Gastrocnemius medialis (tissue), 4 donors: Measurements from ENCODE around the gene THSD7A. TPM values are rescaled to one million over a fixed set of nuclear protein-coding genes. Genes with fewer than 3 reads are reported as not detected.

Experiments used
- ATAC-seq, 2 donors: fragments of 150-250 bp; one replicate each; pipeline ENCODE4 v1.9.1; 2016
- DNase-seq, 2 donors: peaks; one replicate each; pipeline ENCODE4 v3.0.0-alpha.2; 2019
- H3K27ac ChIP-seq, 4 donors: fragments of 200-600 bp; sonication (generic); 1 replicate in 1 of 4; 2 replicates in 3 of 4; pipeline ENCODE4 v1.5.1; 2016 to 2018; ENCODE audit warnings: mild to moderate bottlenecking in 2 of 4, moderate library complexity in 1 of 4
- H3K27me3 ChIP-seq, 3 donors: fragments of 200-600 bp; sonication (generic) in 2 of 3; 1 replicate in 1 of 3; 2 replicates in 2 of 3; pipeline versions ENCODE4 v1.5.1 to v1.6.0; 2016 to 2019; ENCODE audit warnings: mild to moderate bottlenecking in 1 of 3, moderate library complexity in 1 of 3
- H3K36me3 ChIP-seq, 2 donors: fragments of 200-600 bp; sonication (generic) in 1 of 2; one replicate each; pipeline ENCODE4 v1.5.1; 2017 to 2018
- H3K4me1 ChIP-seq, 2 donors: fragments of 200-600 bp; sonication (generic) in 1 of 2; one replicate each; pipeline ENCODE4 v1.5.1; 2016 to 2017; ENCODE audit warnings: mild to moderate bottlenecking in 2 of 2
- H3K4me3 ChIP-seq, 4 donors: fragments of 200-600 bp; sonication (generic) in 3 of 4; 1 replicate in 1 of 4; 2 replicates in 3 of 4; pipeline ENCODE4 v1.5.1; 2016 to 2019; ENCODE audit warnings: mild to moderate bottlenecking in 2 of 4
- H3K9me3 ChIP-seq, 3 donors: fragments of 200-600 bp; sonication (generic) in 2 of 3; 1 replicate in 1 of 3; 2 replicates in 2 of 3; pipeline ENCODE4 v1.5.1; 2016 to 2019
- CTCF ChIP-seq, 5 experiments: fragments of 450-650 bp in 3 of 5; fragments of 200-600 bp in 2 of 5; sonication (generic) in 2 of 5; IDR thresholded peaks in 4 of 5; conservative IDR thresholded peaks in 1 of 5; 1 replicate in 4 of 5; 2 replicates in 1 of 5; pipeline ENCODE4 v1.5.1; 2016 to 2019; ENCODE audit warnings: antibody characterized with exemption in 5 of 5, mild to moderate bottlenecking in 3 of 5, moderate library complexity in 3 of 5
- POLR2A ChIP-seq, 2 donors: fragments of 450-650 bp; IDR thresholded peaks; one replicate each; pipeline ENCODE4 v1.6.1; 2017; ENCODE audit warnings: antibody characterized with exemption in 2 of 2, mild to moderate bottlenecking in 2 of 2, moderate library complexity in 2 of 2
- in situ Hi-C, 4 donors: fragments of 200-750 bp; cut with MboI; loops; one replicate each; pipeline versions ENCODE4 v1.15.0 to v1.8.0; 2017; ENCODE audit warnings: low sequenced_read_pairs in 4 of 4
- intact Hi-C: fragments of 100-400 bp; cut with DNase I; formaldehyde crosslinking; loops from one replicate; pipeline ENCODE4 v1.15.1; 2023; ENCODE audit warnings: low total_unique reads
- total RNA-seq, 4 donors: library from RNA; depleted of rRNA; stranded (reverse); fragments of >200 nt; gene quantifications; one replicate each; pipeline versions ENCODE4 v1.1.0 to v1.2.3, GENCODE V29; 2016

The THSD7A gene
- total RNA-seq, 4 donors from 2014 or later = 0.36 to 0.78 (median 0.66) TPM

- H3K4me3 ChIP-seq = no peak overlapping the region
- DNase-seq (no peak), ATAC-seq (no peak)
- no peaks in the 10 kb centered on the region for H3K36me3 ChIP-seq
- H3K4me1 ChIP-seq = no peaks in the 10 kb centered on the region
- in situ Hi-C loops (no loop called here), intact Hi-C loops (no loop called here)
- TF ChIP-seq POLR2A (IDR thresholded peaks at IDR 0.05) (no peak), CTCF (IDR thresholded peaks at IDR 0.05 in 4 of 5, conservative IDR thresholded peaks at IDR 0.05 in 1 of 5) (no peak)
- H3K9me3 ChIP-seq = no peaks in the 10 kb centered on the region
- no peak overlapping the region for H3K27ac ChIP-seq
- no peaks in the 10 kb centered on the region for H3K27me3 ChIP-seq
These were observed 240.9 kb downstream of the THSD7A start for GRCh38 chr7:11591055-11591633.

GRCh38 chr7:11589251-11589650, 242.7 kb downstream of the THSD7A start:
- intact Hi-C loops = no loop called here
- in situ Hi-C loops = no loop called here
- Histone ChIP-seq H3K27me3 (no peaks in the 10 kb centered on the region), H3K36me3 (no peaks in the 10 kb centered on the region), H3K9me3 (no peaks in the 10 kb centered on the region), H3K4me3 (no peak overlapping the region), H3K27ac (no peak overlapping the region), H3K4me1 (no peaks in the 10 kb centered on the region)
- no peak for ATAC-seq
- TF ChIP-seq POLR2A (IDR thresholded peaks at IDR 0.05) (no peak), CTCF (IDR thresholded peaks at IDR 0.05 in 4 of 5, conservative IDR thresholded peaks at IDR 0.05 in 1 of 5) (no peak)
- no peak for DNase-seq

- Histone ChIP-seq H3K4me3 (no peak overlapping the region), H3K9me3 (no peaks in the 10 kb centered on the region), H3K4me1 (no peaks in the 10 kb centered on the region), H3K27ac (no peak overlapping the region), H3K27me3 (no peaks in the 10 kb centered on the region), H3K36me3 (no peaks in the 10 kb centered on the region)
- ATAC-seq (no peak), DNase-seq (no peak)
- in situ Hi-C loops (no loop called here), intact Hi-C loops (no loop called here)
- TF ChIP-seq POLR2A (IDR thresholded peaks at IDR 0.05) = no peak
- no peak for TF ChIP-seq CTCF (IDR thresholded peaks at IDR 0.05 in 4 of 5, conservative IDR thresholded peaks at IDR 0.05 in 1 of 5)
These were observed 244.2 kb downstream of the THSD7A start for GRCh38 chr7:11587814-11588213.

- TF ChIP-seq POLR2A (IDR thresholded peaks at IDR 0.05) (no peak), CTCF (IDR thresholded peaks at IDR 0.05 in 4 of 5, conservative IDR thresholded peaks at IDR 0.05 in 1 of 5) (no peak)
- H3K36me3 ChIP-seq = no peaks in the 10 kb centered on the region
- H3K27ac ChIP-seq = no peak overlapping the region
- DNase-seq (no peak), ATAC-seq (no peak)
- no peaks in the 10 kb centered on the region for H3K9me3 ChIP-seq
- in situ Hi-C loops = no loop called here
- no peaks in the 10 kb centered on the region for H3K27me3 ChIP-seq
- no peak overlapping the region for H3K4me3 ChIP-seq
- H3K4me1 ChIP-seq = no peaks in the 10 kb centered on the region
- intact Hi-C loops = no loop called here
These were observed 244.9 kb downstream of the THSD7A start for GRCh38 chr7:11587048-11587447.
